Lung (tissue), 12 donors: ENCODE data around the gene ARL5A. TPM values are rescaled to one million over a fixed set of nuclear protein-coding genes. Genes with fewer than 3 reads are reported as not detected.

Source experiments
- ATAC-seq: fragments of 200-7000 bp; cut with Tn5 transposase; one replicate; pipeline ENCODE4 v1.9.1; 2020; ENCODE audit warnings: moderate number of reproducible peaks; ENCODE audit not compliant: insufficient read depth, low FRiP score
- DNase-seq, 3 donors: peaks; one replicate each; pipeline ENCODE4 v3.0.0-alpha.2; 2013 to 2017
- H3K27ac ChIP-seq, 2 donors: one replicate each; pipeline ENCODE4 v1.5.1; 2013; ENCODE audit warnings: mild to moderate bottlenecking in 2 of 2, moderate library complexity in 2 of 2, control low read depth in 1 of 2, inconsistent platforms in 1 of 2, low read depth in 1 of 2, low read length in 1 of 2
- H3K27me3 ChIP-seq, 3 donors: one replicate each; pipeline ENCODE4 v1.5.1; 2013; ENCODE audit warnings: low read length in 2 of 3; ENCODE audit not compliant: control insufficient read depth in 3 of 3, insufficient read depth in 3 of 3
- H3K36me3 ChIP-seq, 4 donors: one replicate each; pipeline ENCODE4 v1.5.1; 2013; ENCODE audit warnings: low read length in 4 of 4, mild to moderate bottlenecking in 1 of 4, moderate library complexity in 1 of 4; ENCODE audit not compliant: control insufficient read depth in 4 of 4, insufficient read depth in 4 of 4
- H3K4me1 ChIP-seq, 5 donors: one replicate each; pipeline ENCODE4 v1.5.1; 2013; ENCODE audit warnings: low read length in 5 of 5, mild to moderate bottlenecking in 2 of 5, moderate library complexity in 1 of 5; ENCODE audit not compliant: control insufficient read depth in 5 of 5, insufficient read depth in 5 of 5
- H3K4me3 ChIP-seq: one replicate; pipeline ENCODE4 v1.5.1; 2013; ENCODE audit warnings: mild to moderate bottlenecking, control low read depth, moderate library complexity
- H3K9ac ChIP-seq, 2 donors: one replicate each; pipeline ENCODE4 v1.5.1; 2013; ENCODE audit warnings: low read length in 2 of 2, control low read depth in 1 of 2; ENCODE audit not compliant: insufficient read depth in 1 of 2
- H3K9me3 ChIP-seq, 4 donors: one replicate each; pipeline ENCODE4 v1.5.1; 2013; ENCODE audit warnings: low read length in 3 of 4, mild to moderate bottlenecking in 1 of 4, moderate library complexity in 1 of 4; ENCODE audit not compliant: control insufficient read depth in 4 of 4, insufficient read depth in 3 of 4
- WGBS, 2 donors: extraction: QIAGEN DNeasy Blood & Tissue Kit; methylation state at CpG; one replicate each; pipeline ENCODE4 v1.1.7; 2013; 5-methylcytosine and 5-hydroxymethylcytosine counted together
- polyA plus RNA-seq, 2 donors: library from polyadenylated mRNA; stranded (reverse); fragments of 200-250 nt; gene quantifications; one replicate each; pipeline ENCODE4 v1.2.1, GENCODE V29; 2013
- total RNA-seq, 2 donors: library from RNA; depleted of rRNA in 1 of 2; stranded (reverse); fragments of >200 nt in 1 of 2; gene quantifications; one replicate each; pipeline ENCODE4 v1.2.1, GENCODE V29; 2014 to 2021
- TF ChIP-seq, protein P1 (sequence below): IDR thresholded peaks from 2 replicates; pipeline ENCODE4 v1.5.1; 2012; ENCODE audit warnings: mild to moderate bottlenecking; ENCODE audit errors: control extremely low read depth, extremely low read depth
- donor health status: control.
- donor health status: control.
- donor health status: Bipolar disorder and iron deficiency.
- donor health status: healthy.
- donor health status: DM: yes; HTN: yes; CAD: no.

Gene ARL5A
- total and polyA plus RNA-seq, 4 donors: 11.3 to 107 (median 34.0) TPM

DNA sequence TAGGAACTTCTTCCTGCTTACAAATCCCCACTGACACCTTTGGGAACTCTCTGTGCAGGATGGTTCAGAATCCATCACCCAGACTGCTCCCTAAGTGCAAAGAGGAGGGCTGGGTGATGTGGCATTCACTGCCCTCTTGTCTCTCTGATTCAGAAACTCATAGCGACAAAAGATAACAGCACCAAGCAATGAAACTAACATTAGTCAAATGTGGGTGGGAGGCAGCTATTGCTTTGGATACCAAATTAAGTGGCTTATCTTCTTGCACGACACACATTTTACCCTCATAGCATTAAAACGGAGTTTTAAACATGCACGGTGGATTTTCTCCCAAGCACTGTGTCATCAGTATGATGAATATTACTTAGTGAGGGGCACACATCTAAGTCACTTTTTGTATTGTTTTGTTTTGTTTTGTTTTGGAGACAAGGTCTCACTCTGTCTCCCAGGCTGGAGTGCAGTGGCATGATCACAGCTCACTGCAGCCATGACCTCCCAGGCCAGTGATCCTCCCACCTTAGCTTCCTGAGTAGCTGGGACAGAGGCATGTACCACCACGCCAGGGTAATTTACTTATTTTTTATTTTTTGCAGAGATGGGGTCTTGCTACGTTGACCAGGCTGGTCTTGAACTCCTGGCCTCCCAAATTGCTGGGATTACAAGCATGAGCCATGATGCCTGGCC lies 53.0 kb downstream of the ARL5A start:
- Histone ChIP-seq H3K27me3 (no peaks in the 10 kb centered on the region), H3K4me1 (peaks cover 0 to 16% (median 3%) of the 10 kb centered on the region in 5 donors), H3K9ac (no peak overlapping the region), H3K9me3 (no peaks in the 10 kb centered on the region), H3K4me3 (no peak overlapping the region), H3K36me3 (peaks cover 0 to 20% (median 4%) of the 10 kb centered on the region in 4 donors), H3K27ac (peak overlapping the region in 1 of 2 donors; percentile 54)
- WGBS, 2 donors: 88 to 90% methylated on average over 6 of the region's 6 CpGs
- ATAC-seq: no peak
- DNase-seq: no peak
- TF ChIP-seq, protein P1, sequence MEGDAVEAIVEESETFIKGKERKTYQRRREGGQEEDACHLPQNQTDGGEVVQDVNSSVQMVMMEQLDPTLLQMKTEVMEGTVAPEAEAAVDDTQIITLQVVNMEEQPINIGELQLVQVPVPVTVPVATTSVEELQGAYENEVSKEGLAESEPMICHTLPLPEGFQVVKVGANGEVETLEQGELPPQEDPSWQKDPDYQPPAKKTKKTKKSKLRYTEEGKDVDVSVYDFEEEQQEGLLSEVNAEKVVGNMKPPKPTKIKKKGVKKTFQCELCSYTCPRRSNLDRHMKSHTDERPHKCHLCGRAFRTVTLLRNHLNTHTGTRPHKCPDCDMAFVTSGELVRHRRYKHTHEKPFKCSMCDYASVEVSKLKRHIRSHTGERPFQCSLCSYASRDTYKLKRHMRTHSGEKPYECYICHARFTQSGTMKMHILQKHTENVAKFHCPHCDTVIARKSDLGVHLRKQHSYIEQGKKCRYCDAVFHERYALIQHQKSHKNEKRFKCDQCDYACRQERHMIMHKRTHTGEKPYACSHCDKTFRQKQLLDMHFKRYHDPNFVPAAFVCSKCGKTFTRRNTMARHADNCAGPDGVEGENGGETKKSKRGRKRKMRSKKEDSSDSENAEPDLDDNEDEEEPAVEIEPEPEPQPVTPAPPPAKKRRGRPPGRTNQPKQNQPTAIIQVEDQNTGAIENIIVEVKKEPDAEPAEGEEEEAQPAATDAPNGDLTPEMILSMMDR: no peak

DNA sequence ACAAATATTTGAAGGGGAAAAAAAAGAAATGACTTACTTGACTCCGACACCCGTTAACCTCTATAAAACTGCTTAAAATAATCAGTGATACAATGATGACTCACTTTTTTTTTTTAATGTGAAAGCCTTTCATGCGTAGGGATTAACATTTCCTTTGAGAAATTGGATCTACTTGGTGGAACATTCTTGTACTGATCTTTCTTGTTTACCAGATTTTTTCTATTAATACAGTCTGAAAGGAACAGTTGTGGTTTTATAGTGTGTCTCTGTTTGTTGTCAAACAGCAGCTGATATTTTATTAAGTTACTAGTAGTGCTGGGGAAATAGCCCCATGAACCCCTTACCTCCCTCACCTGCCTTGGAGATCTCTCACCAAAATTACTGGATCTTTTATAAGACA lies 53.7 kb downstream of the ARL5A start:
- Histone ChIP-seq H3K9ac (no peak overlapping the region), H3K27ac (peak overlapping the region in 1 of 2 donors; percentile 54), H3K4me3 (no peak overlapping the region), H3K4me1 (peaks cover 0 to 16% (median 3%) of the 10 kb centered on the region in 5 donors), H3K36me3 (peaks cover 0 to 14% (median 4%) of the 10 kb centered on the region in 4 donors), H3K9me3 (no peaks in the 10 kb centered on the region), H3K27me3 (no peaks in the 10 kb centered on the region)
- ATAC-seq: no peak
- WGBS, 2 donors: 80 to 86% methylated on average over 3 of the region's 3 CpGs
- DNase-seq: no peak
- TF ChIP-seq, protein P1: no peak

DNA sequence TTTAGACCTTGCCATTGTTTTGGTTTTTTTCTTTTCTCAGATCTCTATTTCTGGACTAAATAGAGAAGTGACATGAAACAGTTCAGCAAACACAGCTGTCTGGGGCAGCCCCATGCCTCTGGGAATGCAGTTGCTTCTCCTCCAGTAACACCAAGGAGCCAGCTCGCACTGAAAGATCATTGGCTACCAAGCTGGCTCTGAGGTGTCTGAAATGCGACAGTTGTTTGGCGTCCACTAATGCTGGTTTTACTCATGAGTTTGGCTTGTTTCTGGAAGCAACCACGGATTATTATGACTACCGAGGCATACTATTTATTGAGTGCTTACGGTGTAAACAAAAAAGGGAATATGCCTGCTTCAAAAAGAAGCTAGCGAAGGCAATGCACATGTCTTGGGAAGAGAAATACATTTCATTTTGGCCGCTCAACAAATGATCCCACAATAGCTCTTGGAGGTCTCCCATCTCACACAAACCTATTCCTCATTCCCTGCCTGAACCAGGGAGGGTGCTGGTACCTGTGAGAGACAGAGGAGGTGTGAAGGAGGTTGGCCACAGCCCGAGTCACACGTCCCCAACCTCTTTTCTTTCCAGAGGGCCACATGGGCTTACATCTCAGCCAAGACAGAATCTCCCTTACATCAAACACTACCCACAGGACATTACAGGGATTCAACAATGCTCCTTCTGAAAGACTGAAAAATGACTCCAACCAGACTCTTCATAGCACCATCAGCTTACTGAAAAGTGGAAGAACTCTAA lies 56.4 kb downstream of the ARL5A start:
- Histone ChIP-seq H3K36me3 (peaks cover 0 to 4% (median 4%) of the 10 kb centered on the region in 4 donors), H3K9ac (no peak overlapping the region), H3K9me3 (no peaks in the 10 kb centered on the region), H3K4me3 (no peak overlapping the region), H3K27me3 (no peaks in the 10 kb centered on the region), H3K4me1 (peaks cover 0 to 18% (median 3%) of the 10 kb centered on the region in 5 donors), H3K27ac (peak overlapping the region in 1 of 2 donors; percentile 76)
- 78 to 79% methylated on average over 10 of the region's 10 CpGs for WGBS, 2 donors
- TF ChIP-seq, protein P1: no peak
- peak; percentile 98 to 99 (median 99) for DNase-seq
- peak; percentile 49 for ATAC-seq
